Activated T-helper 2 cell treated with anti-CD3 and anti-CD28 coated beads, Interferon-gamma antibody, Interleukin-2, Interleukin-4, amounts not matched to agents 10 μg/mL and 5 μg/mL and 100 μg/mL, durations not matched to agents 14 hours and 24 hours and 36 hours (primary cell): Measurements from ENCODE around the gene HEXD. TPM values are rescaled to one million over a fixed set of nuclear protein-coding genes. Genes with fewer than 3 reads are reported as not detected.

Experiments
- DNase-seq: peaks from one replicate; pipeline ENCODE4 v3.0.0; 2021; ENCODE audit warnings: low spot score
- H3K27ac Mint-ChIP-seq: one replicate; pipeline ENCODE4 v1.8.0; 2021; ENCODE audit warnings: mixed read lengths
- H3K27me3 Mint-ChIP-seq: one replicate; pipeline ENCODE4 v1.8.0; 2021; ENCODE audit warnings: low read depth, mixed read lengths
- H3K36me3 Mint-ChIP-seq: one replicate; pipeline ENCODE4 v1.8.0; 2021; ENCODE audit warnings: low read depth, mixed read lengths
- H3K4me1 Mint-ChIP-seq: one replicate; pipeline ENCODE4 v1.8.0; 2021; ENCODE audit warnings: low read depth, mixed read lengths
- H3K4me3 Mint-ChIP-seq: one replicate; pipeline ENCODE4 v1.8.0; 2021; ENCODE audit warnings: low read depth, mild to moderate bottlenecking, moderate library complexity, mixed read lengths
- H3K9me3 Mint-ChIP-seq: one replicate; pipeline ENCODE4 v1.8.0; 2021; ENCODE audit warnings: mixed read lengths
- intact Hi-C: fragments of 100-400 bp; cut with micrococcal nuclease; formaldehyde crosslinking; loops from one replicate; pipeline ENCODE4 v1.15.1; 2023
- total RNA-seq: library from RNA; stranded (reverse); gene quantifications from 2 replicates; pipeline ENCODE4 v1.2.3, GENCODE V29; 2022

The HEXD gene
- total RNA-seq, 1 donor from 2014 or later, result 36.7 TPM

- H3K36me3 Mint-ChIP-seq, result no peaks in the 10 kb centered on the region
- no peaks in the 10 kb centered on the region for H3K4me1 Mint-ChIP-seq
- intact Hi-C loops, result no loop called here
- DNase-seq, result no peak
- no peaks in the 10 kb centered on the region for H3K9me3 Mint-ChIP-seq
- H3K27ac Mint-ChIP-seq, result no peak overlapping the region
- peaks cover 2% of the 10 kb centered on the region for H3K27me3 Mint-ChIP-seq
- H3K4me3 Mint-ChIP-seq, result no peak overlapping the region
Observed at GRCh38 chr17:82385559-82386254, 32.4 kb upstream of the HEXD start.

- Mint-ChIP-seq H3K4me1 (no peaks in the 10 kb centered on the region), H3K36me3 (no peaks in the 10 kb centered on the region), H3K9me3 (no peaks in the 10 kb centered on the region), H3K4me3 (no peak overlapping the region), H3K27ac (no peak overlapping the region), H3K27me3 (peaks cover 2% of the 10 kb centered on the region)
- no peak for DNase-seq
- intact Hi-C loops, result no loop called here
Observed at GRCh38 chr17:82386255-82386831, 31.8 kb upstream of the HEXD start.

DNA sequence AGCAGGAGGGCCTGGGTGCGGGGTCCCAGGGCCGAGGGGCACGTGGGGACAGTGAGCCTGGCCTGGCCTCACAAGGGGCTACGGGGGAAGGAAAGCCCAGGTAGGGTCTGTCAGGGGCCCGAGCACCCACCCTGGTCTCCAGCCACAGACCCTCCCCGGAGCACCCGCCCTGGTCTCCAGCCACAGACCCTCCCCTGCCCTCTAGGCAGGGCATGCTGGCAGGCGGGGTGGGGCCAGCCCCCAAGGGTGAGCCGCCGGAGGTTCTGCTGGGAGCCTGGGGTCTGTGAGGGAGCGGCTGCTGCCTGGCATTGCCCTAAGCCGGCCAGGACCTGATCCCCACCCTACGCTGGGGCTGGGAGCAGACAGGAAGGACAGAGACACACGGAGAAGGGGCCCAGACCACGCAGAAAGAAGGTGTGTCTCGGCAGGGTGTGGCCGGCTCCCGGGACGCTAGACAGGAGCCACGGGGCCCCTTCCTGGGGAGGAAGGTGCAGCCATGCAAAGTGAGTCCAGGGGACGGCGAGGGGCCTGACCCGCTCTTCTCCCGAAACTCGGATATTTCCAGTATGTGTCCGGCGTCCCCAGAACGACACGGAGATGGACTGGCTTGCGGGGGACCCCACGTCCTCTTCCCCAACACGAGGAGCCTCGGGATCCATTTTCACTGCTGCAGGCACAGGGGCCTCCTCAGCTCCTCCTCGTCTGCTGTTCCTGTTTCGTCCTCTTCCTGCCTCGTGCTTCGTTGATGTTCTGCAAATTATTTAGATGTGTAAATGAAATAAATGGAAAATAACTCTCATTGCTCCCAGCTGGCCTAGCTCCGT, 31.1 kb upstream of the HEXD start:
- no peak overlapping the region for H3K4me3 Mint-ChIP-seq
- H3K9me3 Mint-ChIP-seq, result no peaks in the 10 kb centered on the region
- no peak overlapping the region for H3K27ac Mint-ChIP-seq
- H3K4me1 Mint-ChIP-seq, result no peaks in the 10 kb centered on the region
- peaks cover 2% of the 10 kb centered on the region for H3K27me3 Mint-ChIP-seq
- no peaks in the 10 kb centered on the region for H3K36me3 Mint-ChIP-seq
- DNase-seq, result no peak
- intact Hi-C loops, result no loop called here

- Mint-ChIP-seq H3K4me1 (no peaks in the 10 kb centered on the region), H3K9me3 (no peaks in the 10 kb centered on the region), H3K4me3 (no peak overlapping the region), H3K36me3 (no peaks in the 10 kb centered on the region), H3K27me3 (peaks cover 2% of the 10 kb centered on the region), H3K27ac (no peak overlapping the region)
- intact Hi-C loops, result no loop called here
- DNase-seq, result no peak
Observed at GRCh38 chr17:82387705-82388106, 30.4 kb upstream of the HEXD start.

GRCh38 chr17:82388223-82388921, 29.8 kb upstream of the HEXD start:
- Mint-ChIP-seq H3K27ac (no peak overlapping the region), H3K27me3 (peaks cover 2% of the 10 kb centered on the region), H3K9me3 (no peaks in the 10 kb centered on the region), H3K36me3 (no peaks in the 10 kb centered on the region), H3K4me3 (no peak overlapping the region), H3K4me1 (no peaks in the 10 kb centered on the region)
- no peak for DNase-seq
- intact Hi-C loops, result no loop called here

GRCh38 chr17:82388922-82389283, 29.2 kb upstream of the HEXD start:
- Mint-ChIP-seq H3K36me3 (no peaks in the 10 kb centered on the region), H3K4me3 (no peak overlapping the region), H3K27me3 (peaks cover 2% of the 10 kb centered on the region), H3K27ac (no peak overlapping the region), H3K4me1 (no peaks in the 10 kb centered on the region), H3K9me3 (no peaks in the 10 kb centered on the region)
- no peak for DNase-seq
- intact Hi-C loops, result no loop called here

DNA sequence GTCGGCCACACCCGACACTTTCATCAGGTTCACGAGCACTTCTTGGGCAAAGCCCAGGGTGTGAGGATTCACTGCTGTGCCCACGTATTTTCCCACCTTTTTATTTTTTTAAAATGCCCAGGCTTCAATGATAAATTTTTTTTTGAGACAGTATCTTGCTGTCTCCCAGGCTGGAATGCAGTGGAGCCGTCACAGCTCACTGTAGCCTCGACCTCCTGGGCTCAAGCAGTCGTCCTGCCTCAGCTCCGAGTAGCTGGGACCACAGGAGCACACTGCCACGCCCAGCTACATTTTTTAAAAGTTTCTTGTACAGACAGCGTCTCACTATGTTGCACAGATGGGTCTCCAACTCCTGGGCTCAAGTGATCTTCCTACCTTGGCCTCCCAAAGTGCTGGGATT, 28.8 kb upstream of the HEXD start:
- Mint-ChIP-seq H3K27me3 (peaks cover 2% of the 10 kb centered on the region), H3K9me3 (no peaks in the 10 kb centered on the region), H3K27ac (no peak overlapping the region), H3K4me3 (no peak overlapping the region), H3K4me1 (no peaks in the 10 kb centered on the region), H3K36me3 (no peaks in the 10 kb centered on the region)
- DNase-seq, result no peak
- intact Hi-C loops, result no loop called here

- no peaks in the 10 kb centered on the region for H3K36me3 Mint-ChIP-seq
- H3K4me3 Mint-ChIP-seq, result no peak overlapping the region
- intact Hi-C loops, result no loop called here
- peaks cover 2% of the 10 kb centered on the region for H3K27me3 Mint-ChIP-seq
- H3K4me1 Mint-ChIP-seq, result no peaks in the 10 kb centered on the region
- no peak overlapping the region for H3K27ac Mint-ChIP-seq
- no peaks in the 10 kb centered on the region for H3K9me3 Mint-ChIP-seq
- no peak for DNase-seq
Observed at GRCh38 chr17:82390015-82390859, 27.9 kb upstream of the HEXD start.

- no peak for DNase-seq
- intact Hi-C loops, result no loop called here
- Mint-ChIP-seq H3K4me1 (no peaks in the 10 kb centered on the region), H3K27me3 (peaks cover 2% of the 10 kb centered on the region), H3K9me3 (no peaks in the 10 kb centered on the region), H3K36me3 (no peaks in the 10 kb centered on the region), H3K4me3 (no peak overlapping the region), H3K27ac (no peak overlapping the region)
Observed at GRCh38 chr17:82390860-82391435, 27.2 kb upstream of the HEXD start.

DNA sequence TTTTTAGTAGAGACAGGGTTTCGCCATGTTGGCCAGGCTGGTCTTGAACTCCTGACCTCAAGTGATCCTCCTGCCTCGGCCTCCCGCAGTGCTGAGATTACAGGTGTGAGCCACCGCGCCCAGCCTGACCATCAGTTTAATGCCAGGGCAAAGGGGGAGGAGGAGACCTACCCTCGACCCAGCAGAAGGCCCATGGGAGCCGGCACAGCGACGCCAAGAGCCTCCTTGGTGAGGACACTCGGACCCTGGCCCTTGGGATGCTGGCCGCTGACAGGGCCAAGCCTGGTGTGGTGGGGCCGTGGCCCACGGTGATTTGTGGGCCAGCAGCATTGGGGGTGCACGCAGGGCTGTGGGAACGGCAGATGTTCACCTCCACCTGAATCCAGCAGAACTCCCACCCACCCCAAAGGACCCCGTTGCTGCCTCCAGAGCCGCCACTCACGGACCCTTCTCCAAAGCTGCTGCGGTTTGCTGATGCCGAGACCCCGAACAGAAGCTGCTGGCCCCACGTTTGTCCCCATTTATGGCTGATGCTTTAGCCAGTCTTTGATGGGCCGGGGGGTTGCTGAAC, 26.6 kb upstream of the HEXD start:
- H3K27me3 Mint-ChIP-seq, result peaks cover 2% of the 10 kb centered on the region
- DNase-seq, result no peak
- H3K27ac Mint-ChIP-seq, result no peak overlapping the region
- no peak overlapping the region for H3K4me3 Mint-ChIP-seq
- H3K36me3 Mint-ChIP-seq, result no peaks in the 10 kb centered on the region
- no peaks in the 10 kb centered on the region for H3K9me3 Mint-ChIP-seq
- no peaks in the 10 kb centered on the region for H3K4me1 Mint-ChIP-seq
- intact Hi-C loops, result no loop called here

DNA sequence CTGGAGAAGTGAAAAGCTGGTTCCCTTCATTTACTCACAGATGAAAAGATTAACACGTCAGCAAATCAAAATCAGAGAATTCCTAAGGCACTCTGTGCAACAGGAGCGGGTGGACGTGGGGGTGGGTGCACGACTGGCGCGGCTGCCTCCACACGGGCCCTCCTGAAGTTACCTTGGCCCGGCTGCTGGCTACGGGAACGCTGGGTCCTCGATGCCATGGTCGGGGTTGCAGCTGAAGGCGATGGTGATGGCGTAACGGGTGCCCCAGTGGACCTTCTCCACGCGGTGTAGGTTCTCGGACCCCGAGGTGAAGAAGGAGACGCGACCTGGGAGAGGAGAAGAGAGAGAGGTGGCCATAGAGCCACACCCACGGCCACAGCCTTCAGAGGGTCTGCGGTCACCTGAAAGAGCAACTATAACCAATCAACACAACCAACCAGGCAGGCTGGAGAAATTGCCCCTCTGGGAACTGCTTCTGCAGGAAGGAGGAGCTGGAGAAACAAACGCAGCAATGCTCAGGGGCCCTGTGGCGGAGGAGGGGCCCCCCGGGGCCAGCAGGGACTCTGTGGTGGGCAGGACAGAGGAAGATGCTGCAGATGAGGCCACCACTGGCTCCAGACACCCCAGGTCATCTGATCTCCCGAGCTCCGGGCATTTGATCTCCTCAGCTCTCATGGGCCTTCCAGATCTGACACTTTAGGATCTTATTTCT, 25.8 kb upstream of the HEXD start:
- H3K4me3 Mint-ChIP-seq, result no peak overlapping the region
- no peak overlapping the region for H3K27ac Mint-ChIP-seq
- no peaks in the 10 kb centered on the region for H3K9me3 Mint-ChIP-seq
- no peak for DNase-seq
- no peaks in the 10 kb centered on the region for H3K36me3 Mint-ChIP-seq
- no peaks in the 10 kb centered on the region for H3K4me1 Mint-ChIP-seq
- intact Hi-C loops, result no loop called here
- peaks cover 2% of the 10 kb centered on the region for H3K27me3 Mint-ChIP-seq
